HG03025 (cell line): ENCODE data around the gene CA4.
A peak's percentile ranks its signal among the peaks of the same experiment; 100 is the strongest.

Experiments
- ATAC-seq: cut with Tn5 transposase; IDR thresholded peaks from one replicate; pipeline ENCODE4 v1.9.1; 2021; ENCODE audit warnings: mild to moderate bottlenecking, moderate library complexity; ENCODE audit not compliant: unreplicated experiment, low FRiP score

The CA4 gene

DNA sequence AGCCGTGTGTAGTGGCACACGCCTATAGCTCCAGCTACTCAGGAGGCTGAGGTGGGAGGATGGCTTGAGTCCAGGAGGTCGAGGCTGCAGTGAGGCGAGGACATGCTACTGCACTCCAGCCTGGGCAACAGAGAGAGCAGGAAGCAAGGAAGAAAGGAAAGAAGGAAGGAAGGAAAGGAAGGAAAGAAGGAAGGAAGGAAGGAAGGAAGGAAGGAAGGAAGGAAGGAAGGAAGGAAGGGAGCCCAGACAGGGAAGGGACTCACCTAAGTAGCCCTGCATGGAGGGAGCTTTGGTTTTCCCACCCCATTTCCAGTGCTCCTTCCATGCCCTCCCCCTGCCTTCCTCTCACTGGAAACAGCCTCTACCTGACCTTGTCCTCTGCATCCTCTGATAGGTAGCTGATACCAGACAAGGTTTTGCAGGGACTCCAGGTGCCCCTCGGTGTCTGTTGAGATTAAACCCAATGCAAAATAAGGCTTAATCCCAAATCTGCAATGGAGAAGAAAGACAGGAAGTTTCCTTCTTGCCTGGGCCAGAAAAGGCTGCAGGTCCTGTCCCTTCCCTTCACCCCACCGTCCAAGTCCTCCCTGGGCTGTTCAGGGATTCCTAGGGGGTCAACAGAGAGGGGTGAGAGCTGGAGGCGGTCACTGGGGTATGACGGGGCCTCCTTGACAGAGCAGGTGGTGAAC lies 21.5 kb upstream of the CA4 start:
- ATAC-seq, result no peak

DNA sequence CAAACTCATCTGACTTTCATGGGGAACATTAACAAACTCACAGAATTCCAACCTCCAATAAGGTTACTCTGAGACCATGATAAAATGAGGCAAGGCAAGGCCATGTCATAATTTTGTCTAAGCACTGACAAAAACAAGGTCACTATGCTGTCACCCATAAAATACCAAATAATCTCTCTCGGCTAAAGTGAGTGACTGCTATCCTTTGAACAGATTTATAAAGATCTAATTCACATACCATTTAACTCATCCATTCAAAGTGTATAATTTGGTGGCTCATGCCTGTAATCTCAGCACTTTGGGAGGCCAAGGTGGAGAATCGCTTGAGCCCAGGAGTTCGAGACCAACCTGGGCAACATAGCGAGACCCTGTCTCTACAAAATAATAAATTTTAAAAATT lies 20.6 kb upstream of the CA4 start:
- no peak for ATAC-seq

DNA sequence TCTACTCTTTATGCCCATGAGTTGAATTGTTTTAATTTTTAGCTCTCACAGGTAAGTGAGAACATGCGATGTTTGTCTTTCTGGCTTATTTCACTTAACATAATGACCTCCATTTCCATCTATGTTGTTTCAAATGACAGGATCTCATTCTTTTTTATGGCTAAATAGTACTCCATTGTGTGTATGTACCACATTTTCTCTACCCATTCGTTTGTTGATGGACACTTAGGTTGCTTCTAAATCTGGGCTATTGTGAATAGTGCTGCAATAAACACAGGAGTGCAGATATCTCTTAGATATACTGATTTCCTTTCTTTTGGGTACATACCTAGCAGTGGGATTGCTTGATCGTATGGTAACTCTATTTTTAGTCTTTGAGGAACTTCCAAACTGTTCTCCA lies 19.3 kb upstream of the CA4 start:
- no peak for ATAC-seq

DNA sequence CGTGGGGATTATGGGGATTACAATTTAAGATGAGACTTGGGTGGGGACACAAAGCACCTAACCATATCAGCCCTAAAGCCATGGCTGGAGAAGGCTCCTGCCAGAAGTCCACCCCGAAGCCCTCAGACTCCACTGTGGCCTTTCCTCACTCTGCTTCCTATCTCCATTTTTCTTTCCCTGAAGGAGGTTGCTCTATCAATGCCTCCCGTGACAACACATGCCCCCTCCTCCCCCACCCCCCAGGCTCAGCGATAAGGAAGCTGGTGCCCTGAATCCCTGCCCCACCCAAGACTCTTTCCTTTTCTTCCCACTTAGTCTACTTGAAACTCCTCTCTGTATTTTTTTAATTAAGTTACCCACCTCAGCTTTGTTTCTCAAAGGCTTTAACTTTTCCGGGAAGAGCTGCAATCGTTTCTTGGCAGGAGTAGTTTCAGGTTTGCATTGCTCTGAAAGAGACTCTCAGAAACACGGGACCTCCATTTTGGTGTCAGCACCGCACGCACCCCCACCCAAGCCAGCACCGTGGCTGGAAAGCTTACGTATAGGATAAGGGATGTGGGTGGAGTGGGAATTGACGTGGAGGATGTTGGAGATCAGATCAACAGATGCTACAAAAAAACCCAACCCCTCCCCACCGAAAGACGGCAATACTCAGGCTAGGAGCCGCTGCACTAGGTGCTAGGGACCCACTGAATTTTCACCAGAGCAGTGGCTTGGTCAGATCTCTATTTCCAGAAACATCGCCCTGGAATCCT lies 15.2 kb upstream of the CA4 start:
- ATAC-seq, result no peak

DNA sequence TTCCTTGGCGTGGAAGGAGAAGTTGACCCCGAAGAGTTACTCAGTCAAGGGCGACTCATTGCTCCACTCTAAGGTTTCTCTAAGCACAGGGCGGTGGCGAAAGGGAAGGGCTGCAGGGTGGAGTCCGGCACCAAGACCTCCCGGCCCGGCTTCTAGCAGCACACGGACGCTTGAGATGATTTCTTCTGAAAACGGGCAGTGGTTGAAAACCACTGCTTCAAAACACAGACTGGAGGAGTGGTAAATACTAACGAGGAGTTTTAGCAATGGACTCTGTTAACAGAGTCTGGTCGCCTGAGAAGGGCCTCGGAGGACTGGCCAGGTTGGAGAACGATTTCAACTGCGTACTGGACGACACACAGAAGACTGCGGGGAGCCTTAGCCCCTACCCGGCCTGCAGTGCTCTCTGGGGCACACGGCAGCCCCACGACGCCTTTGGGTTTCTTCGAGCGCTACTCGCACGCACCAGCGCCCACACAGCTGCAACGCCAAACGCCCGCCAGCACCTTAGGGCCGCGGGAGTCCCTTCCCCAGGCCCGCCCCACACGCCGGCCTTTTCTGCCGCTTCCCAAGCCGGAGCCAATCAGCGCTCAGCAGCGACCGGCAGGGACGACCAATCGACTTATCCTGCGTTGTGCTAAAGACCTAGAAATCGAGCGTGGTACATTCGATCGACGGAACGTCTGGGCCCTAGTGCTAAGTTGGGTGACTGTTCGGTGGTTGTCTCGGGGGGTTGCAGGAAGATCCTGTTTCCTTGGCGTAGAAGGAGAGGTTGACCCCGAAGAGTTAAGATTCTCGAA lies 14.4 kb upstream of the CA4 start:
- ATAC-seq, result peak; percentile 84

DNA sequence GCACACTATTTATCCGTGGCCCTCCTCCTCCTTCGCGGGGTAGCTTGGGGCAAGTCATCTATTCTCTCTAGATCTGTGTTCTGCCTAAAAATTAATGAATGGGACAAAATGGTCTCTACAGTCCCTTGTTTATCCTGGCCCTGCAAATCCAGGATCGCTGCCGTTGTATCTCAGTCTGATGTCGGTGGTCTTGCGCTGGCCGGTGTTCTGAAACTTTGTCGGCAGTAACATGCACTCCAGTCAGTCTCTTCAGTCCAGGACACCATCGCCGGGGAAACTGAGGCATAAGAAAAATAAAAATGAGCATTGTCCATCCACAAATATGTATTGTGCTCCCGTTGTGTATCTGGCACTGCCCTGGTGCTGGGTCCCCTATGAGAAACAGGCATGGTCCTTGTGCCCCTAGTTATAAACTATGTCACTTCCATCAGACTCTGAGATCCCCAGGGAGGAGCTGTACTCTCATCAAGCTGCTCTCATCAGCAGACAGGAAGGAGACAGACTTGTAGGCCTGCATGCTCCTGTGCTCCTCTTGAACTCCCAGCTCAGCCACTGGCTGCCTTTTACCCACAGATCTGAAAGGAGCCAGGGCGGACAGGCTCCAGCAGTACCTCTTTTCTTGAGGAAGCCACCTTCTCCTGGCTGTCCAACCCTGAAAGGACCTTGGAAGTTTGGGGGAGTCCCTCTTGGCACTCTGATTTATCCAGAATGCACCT lies 13.7 kb upstream of the CA4 start:
- no peak for ATAC-seq

DNA sequence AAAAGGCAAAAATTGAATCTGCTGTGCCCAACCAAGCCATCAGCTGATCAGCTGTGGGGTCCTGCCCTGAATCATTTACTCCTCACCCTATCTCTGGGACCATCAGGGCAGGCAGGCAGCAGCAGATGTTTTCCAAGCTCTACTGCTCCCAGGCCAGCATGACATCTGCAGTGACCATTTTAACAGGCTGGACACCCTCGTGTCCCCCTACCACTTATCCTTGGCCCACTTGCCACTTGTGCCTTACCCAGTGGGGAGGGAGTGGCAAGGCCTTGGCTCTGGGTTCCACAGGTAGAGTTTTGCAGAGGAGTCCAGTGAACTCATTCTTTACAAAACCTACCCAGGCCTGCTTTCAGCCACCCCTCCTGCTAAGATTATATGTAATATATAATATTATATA lies 12.0 kb upstream of the CA4 start:
- ATAC-seq, result no peak

DNA sequence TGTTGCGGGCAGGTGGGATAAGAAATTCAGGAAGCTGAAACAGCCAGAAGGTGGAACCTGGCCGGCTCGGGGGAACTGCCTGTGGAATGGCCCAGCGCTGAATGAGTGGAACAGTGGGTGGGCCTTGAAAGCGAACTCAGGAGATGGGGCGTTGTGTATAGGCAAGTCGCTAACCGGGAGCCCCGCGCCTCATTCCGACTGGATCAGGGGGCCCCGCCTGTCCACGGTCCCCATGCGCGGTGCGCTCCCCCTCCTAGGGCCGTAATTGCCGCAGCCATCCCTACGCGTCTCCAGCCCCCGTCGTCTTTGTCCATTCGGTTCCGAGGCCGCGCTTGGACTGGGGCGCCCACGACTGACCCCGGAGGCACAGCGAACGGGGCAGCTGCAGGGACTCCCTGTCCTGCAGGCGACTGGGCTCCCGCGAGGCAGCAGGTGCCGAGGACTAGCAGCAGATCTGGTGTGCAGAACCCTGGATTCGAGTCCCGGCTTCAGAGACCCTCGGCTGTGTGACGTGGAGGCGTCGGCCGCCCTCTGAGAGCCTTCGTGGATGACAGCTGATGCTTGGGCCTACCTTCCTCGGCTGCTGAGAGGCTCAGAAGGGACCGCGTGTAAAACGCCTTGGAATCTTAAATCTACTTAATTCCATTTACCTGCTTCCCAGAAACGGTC lies 10.9 kb upstream of the CA4 start:
- ATAC-seq, result no peak

DNA sequence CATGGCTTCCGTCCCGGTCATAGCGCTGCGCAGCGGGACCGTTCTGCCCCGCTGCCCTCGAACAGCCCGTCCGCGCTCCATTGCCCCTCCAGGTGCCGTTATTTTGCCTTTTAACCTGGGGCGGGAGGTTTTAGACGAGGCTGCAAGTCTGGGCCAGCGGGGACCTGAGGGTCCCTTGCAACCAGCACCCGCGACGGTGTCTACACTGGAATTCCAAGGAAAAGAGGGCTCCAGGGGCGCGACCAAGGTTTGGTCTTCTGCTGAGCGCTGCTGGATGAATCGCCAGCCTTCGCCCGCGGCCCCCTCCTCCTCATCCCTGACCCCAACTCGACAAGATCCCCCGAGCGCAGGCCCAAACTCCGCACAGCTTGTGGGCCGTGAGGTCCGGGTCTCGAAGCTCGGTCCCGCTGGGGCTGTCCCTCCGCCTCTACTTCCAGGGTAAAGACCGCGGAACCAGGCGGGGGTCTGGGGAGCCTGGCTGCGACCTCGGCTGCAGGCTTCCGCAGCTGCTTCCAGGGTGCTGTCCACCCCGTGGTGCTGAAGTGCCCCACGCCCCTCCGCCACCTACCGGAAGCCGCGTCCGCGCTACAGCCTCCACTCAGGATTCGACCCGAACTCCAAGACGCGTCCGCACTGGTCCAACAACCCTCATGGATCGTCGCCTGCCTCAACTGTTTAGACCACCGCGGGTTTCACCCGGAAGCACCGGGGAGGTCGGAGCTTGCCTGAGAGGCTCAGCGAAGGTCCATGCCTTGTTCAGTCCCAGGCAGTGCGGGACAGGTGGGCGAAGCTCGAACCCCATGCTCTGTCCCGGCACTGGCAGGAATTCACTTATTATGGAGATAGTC lies 10.1 kb upstream of the CA4 start:
- ATAC-seq, result no peak

DNA sequence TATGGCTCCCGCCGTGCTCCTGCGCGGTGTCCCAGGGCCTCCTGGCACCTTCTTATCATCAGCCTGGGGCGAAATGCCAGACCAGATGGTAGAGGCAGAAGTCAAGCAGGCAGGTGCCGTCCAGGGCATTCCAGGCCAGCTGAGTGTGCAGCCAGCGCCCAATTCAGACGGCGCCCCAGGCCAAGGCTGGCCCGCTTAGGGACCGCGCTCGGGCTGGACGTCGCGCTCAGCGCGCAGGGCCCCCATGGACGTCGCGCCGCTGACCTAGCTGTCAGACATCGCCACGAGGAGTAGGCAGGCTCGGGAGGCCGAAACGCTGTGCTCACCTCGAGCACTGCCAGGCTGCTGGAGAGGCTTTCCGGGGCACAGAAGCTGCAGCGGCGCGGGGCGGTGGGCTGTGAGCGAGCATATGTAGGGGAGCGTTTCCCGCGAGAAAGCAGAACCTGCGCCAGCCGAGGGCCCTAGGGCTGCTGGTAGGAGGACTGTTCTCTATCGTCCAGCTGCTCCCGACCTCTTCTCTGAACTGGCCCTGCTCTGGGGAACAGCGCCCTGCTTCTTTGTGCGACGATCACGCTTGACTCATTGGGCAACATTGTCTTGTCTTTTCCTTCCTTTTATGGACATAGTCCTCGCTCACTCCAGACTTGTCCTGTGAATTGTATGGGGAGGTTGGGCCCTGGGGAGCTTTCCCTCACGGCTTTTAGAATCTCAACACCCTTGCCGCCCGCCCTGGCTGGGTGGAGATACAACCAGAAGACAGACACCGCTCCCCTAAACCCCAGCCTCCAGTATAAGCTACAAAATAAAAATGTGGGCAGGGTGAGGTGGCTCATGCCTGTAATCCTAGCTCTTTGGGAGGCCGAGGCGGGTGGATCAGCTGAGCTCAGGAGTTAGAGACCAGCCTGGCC lies 8.4 kb upstream of the CA4 start:
- ATAC-seq, result no peak

DNA sequence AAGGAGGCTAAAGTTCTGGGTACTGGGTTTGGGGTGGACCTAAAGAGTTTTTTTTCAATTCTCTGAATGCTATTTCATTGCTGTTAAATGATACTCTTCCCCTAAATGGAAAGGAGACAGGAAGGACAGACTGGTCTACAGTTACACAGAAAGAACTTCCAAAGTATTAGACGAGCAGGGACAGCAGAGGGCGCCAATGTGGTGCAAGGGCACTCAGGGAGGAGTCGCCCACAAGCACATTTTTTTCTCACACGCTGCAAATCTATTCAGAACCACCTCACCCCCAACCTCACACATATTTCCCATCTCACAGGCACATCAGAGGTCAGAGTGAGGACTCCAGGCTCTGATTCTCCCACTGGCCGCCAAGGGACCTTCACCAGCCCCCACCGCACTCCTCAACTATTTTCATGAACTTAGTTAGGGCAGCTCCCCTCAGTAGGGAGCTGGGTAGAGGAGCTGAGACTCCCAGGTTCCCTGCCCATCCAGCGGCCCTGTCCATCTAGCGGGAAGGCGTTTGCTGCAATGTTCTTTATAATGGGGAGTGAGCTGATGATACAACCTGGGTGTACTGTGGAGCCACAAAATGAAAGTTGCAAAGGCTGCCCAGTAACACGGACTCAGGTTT lies 6.8 kb upstream of the CA4 start:
- no peak for ATAC-seq

DNA sequence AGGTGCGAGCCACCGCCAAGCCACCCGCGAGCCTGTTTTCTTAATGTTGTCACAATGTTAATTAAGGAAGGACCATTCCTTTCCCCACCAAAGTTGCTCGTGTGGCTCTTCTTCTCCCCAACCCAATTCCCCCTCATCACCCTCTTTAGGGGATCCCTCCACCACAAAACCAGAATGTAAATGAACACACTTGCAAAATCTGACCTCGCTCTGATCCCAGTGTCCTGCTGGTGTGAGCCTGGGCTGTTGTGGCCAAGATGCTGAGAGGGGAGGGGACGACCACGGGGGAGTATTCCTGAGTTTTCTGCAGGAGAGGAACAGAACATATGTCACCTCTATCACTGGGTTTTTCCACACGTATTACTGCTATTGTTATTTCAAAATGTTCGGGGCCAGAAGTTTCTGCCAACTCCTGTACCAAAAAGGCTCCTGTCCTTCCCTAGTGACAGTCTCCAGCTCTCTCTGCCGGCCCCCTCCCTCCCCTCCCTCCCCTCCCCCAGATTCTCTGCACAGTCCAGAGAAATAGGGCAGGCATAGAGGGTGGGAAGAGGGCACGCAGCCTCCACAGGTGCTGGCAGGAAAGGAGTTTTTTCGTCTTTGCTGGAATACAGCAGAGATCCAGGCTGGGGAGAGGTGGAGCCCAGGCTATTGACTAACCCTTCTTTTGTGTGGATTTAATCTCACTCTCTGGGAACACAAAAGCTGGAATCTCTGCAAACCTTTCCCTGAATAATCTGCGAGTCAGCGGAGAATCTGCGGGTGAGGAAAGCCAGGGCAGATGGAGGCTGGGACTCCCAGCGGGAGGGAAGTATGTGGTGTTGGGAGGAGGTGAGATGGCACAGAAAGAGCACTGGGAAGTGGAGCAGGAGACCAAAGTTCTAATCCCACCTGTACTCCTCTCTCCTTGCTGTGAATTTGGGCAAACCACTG lies 4.5 kb upstream of the CA4 start:
- no peak for ATAC-seq

DNA sequence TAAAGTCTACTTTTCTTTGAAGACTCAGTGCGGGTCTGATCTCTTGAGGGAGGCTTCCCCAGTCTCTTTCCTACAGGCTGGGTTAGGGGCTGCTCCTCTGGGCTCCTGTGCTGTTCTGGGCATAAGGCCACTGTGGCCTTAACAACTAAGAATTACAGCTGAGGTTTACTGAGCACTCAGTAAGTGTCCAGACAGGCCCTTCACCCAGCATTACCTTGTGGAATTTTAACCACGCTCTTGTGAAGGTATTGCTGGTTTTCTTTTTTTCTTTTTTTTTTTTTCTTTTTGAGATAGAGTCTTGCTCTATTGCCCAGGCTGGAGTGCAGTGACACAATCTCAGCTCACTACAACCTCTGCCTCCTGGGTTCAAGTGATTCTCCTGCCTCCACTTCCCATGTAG lies 3.6 kb upstream of the CA4 start:
- no peak for ATAC-seq

DNA sequence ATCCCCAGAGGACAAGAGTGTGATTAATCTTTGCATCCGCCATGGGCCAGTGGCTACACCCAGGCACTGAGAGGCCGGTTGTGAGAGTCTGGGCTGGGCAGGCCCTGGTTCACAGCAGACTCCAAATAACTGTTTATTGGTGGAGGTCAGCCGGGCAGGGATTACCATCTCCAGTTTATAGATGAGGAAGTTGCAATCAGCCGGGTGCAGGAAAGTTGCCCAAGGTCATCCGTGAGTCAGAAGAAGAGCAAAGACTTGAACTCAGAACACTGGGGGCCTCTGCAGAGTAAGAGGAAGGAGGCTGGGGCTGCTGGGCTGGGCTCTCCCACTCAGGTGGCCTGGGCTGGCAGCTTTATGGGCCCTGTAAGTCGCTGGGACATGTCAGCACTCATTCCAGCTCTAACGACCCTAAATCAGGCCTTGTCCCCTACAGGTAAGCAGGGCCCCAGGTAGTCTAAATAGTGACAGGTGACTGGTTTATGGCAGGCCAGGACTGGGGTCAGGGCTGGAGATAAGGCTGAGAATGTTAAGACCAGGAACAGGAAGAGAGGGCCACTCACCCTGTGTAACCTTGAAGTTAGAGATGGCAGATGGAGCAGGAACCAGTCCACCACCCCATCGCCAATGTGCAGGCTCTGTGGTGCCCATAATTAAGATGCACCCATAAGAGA lies 2.1 kb upstream of the CA4 start:
- ATAC-seq, result no peak

DNA sequence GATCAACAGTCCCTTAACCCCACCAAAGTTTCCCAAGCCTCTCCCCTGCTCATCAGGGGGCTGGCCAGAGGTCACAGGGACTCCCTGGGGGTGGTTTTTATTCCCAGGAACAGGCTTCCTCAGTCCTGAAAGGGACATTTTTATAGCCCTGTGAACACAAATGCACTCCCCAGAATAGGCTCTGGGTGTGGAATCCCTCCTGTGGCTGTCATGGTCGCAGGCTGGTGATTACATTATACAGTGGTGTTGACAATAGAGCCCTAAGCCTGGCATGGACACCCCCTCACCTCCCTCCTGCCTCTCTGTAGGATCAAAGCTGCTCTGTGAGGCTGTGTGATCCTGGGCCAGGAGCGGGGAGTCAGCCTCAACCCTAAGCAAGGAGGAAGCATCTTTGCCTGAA lies 1.4 kb upstream of the CA4 start:
- ATAC-seq, result no peak

DNA sequence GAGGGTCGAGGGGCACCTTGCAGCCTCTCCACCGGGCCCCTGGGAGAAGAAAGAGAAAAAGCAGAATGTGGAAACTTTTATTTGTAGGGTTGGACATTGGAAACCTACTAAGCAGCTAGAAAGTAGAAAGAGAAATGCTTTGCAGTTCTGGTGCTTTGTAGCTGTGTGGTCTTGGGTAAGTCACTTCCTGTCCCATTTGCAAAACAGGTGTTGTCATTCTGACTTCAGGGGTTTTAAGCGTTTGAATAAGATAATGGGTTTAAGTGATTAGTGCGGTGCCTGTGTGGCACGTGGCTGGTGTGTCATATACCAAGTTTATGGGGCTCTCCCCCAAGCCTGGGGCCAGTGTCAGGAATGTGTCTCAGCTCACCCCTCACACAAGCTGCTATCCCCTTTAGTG lies 1.6 kb downstream of the CA4 start:
- ATAC-seq, result no peak
